Lower leg skin (tissue), 3 donors: ENCODE data around the gene SNAI1.

Experiments used
- POLR2A ChIP-seq, 2 donors: fragments of 450-650 bp; IDR thresholded peaks; one replicate each; pipeline ENCODE4 v1.6.1; 2016 to 2017; ENCODE audit warnings: antibody characterized with exemption in 2 of 2, mild to moderate bottlenecking in 1 of 2, moderate library complexity in 1 of 2
- TF ChIP-seq, protein P1 (sequence below), 3 donors: fragments of 450-650 bp; IDR thresholded peaks; one replicate each; pipeline ENCODE4 v1.5.1; 2016; ENCODE audit warnings: antibody characterized with exemption in 3 of 3, mild to moderate bottlenecking in 3 of 3, moderate library complexity in 2 of 3

DNA sequence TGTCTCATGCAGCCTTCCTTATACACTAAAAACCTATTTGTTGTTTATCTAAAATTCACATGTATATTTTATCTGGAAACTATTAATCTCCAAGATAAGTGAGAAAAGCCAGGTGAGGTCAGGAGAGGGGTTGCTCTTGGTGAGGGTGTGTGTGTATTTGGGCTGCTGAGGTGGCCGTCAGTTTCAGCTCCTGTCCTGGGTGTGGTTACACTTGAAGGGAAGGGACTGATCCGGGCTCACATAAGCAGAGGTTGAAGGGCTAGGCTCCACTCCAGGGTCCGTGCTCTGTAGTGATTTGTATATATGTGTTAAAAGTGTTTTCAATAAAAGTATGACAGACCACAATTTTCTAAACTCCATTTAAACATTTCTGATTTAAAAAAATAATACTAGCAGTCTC lies 13.5 kb upstream of the SNAI1 start:
- no peak for TF ChIP-seq POLR2A (IDR thresholded peaks at IDR 0.05)
- TF ChIP-seq, protein P1, sequence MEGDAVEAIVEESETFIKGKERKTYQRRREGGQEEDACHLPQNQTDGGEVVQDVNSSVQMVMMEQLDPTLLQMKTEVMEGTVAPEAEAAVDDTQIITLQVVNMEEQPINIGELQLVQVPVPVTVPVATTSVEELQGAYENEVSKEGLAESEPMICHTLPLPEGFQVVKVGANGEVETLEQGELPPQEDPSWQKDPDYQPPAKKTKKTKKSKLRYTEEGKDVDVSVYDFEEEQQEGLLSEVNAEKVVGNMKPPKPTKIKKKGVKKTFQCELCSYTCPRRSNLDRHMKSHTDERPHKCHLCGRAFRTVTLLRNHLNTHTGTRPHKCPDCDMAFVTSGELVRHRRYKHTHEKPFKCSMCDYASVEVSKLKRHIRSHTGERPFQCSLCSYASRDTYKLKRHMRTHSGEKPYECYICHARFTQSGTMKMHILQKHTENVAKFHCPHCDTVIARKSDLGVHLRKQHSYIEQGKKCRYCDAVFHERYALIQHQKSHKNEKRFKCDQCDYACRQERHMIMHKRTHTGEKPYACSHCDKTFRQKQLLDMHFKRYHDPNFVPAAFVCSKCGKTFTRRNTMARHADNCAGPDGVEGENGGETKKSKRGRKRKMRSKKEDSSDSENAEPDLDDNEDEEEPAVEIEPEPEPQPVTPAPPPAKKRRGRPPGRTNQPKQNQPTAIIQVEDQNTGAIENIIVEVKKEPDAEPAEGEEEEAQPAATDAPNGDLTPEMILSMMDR (IDR thresholded peaks at IDR 0.05) = no peak
